ENCODE results near the gene PRIMPOL.
"Not testable (repeated sequence)": the region's sequence is repeated elsewhere in the genome, so short reads cannot be mapped to it uniquely, and the experiment has no call there.

PRIMPOL gene

GRCh38 chr4:184719407-184719806, 69.9 kb downstream of the PRIMPOL start:
- no peak for DNase-seq

DNA sequence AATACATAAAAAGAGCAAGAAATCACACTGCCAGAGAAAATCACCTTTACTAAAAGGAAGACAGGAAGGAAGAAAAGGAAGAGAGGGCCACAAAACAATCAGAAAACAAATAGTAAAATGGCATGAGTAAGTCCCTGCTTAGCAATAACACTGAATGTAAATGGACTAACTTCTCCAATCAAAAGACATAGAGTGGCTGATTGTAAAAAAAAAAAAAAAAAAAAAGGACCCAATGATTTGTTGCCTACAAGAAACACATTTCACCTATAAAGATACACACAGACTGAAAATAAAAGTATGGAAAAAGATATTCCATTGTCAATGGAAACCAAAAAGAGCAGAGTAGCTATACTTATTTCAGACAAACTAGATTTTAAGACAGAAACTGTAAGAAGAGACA, 71.7 kb downstream of the PRIMPOL start:
- DNase-seq: no peak

DNA sequence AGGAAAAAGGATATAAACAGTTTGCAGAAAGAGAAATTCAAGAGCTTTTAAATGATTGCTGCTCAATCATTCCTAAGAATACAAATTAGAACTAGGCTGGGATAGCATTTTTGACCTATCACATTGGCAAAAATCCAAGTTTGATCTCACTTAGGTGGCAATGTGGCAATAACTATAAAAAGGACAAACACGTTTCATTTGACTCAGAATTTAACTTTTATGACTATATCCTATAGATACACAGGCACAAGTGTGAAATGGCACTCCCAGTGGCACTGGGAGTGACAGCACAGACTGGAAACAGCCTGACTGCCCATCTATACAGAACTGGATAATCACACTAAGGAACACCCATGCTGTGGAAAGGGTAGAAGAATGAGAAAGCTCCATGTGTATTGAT, 73.3 kb downstream of the PRIMPOL start:
- DNase-seq: no peak

DNA sequence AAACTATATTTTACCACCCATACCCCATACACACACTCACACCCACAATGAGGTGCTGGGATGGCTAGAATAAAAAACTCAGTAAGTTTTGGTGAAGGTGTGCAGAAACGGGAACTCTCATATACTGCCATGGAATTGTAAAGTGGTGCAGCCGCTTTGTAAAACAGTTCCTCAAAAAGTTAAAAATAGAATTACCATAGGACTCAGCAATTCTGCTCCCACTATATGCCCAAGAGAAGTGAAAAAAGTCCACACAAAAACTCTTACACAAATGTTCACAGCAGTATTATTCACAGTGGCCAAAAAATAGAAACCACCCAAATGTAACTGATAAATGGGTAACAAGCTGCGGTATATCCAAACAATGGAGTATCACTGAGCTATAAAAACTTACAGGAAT, 77.9 kb downstream of the PRIMPOL start:
- no peak for DNase-seq

DNA sequence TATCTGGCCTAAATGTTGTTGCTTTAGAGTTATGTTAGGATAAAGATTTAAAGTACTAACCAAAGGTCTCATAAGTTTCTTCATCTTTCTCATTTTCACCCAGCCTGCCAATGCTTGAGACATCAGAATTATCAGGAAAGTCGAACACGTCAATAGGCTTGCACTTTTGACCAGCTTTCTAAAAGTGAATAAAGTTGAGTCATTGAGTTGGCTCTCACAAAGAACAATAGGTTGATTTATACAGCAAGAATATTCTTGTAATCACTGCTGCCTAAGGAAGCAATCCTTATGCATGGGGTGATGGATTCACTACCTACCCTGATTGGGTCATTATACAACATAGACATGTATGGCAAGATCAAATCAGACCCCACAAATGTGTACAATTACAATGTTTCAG, 79.3 kb downstream of the PRIMPOL start:
- DNase-seq: no peak

- no peak for DNase-seq
These were observed 80.4 kb downstream of the PRIMPOL start for GRCh38 chr4:184729946-184730345.

DNA sequence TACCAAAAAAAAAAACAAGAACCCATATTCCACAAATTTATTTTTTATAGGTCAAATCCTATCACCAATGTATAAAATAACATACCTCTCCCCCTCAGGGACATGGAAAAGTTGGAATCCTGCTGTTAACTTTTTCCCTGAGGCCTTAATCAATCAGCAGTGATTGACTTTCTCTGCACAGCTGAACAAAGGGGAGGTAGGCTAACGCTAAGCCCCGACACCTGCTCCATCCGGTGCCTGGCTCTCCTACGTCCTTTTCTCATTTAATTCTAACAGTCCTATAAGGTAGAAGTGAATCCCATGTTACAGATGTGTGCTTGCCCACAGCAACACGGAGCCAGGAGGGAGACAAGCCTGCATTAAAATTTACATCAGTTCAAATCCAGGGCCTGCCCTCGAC, 81.5 kb downstream of the PRIMPOL start:
- no peak for DNase-seq

GRCh38 chr4:184732126-184732525, 82.6 kb downstream of the PRIMPOL start:
- DNase-seq: no peak

DNA sequence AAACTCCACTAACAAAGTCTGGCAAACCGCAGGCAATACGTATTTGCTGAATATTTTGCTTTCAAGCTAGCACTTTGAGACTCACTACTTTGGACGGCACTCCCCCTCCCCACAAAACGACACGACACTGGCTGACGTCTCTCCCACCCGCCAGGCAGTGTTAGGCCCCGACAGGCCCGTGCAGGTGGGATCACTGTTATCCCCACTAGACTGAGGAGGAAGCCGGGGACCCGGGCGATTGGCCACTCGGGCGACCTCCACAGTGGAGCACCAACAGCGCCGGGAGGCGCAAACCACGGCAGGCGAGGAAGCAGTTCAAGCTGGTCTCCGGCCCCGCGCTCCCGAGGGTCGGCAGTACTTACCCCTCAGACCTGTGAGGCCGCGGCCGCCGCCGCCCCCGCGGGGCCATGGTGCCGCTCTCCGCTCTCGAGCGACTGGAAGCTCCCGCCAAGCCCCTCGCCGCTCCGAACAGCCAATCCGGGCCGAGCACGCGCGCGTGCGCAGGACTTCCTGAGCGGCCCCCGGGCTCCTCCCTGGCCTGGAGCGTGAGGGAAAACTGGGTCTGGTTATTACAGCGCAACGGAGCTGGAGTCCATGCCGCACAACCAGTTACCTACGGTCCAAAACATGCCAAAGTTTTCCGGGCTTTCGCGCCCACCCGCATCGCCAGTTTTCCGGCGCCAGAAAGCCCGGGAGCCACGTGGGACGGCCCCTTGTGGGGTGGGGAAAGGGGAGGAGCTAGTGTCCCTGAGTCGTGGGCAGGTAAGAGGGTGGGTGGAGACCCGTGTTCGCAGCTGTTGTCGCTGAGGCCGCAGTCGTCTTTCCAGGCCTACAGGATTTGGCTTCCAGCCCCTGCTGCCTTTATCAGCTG, 84.4 kb downstream of the PRIMPOL start, which contains the start of gene CENPU:
TSS of gene CENPU (minus strand) at position 443 of the 871 bp plus-strand sequence. CDS start at position 409, 34 bp downstream.
- DNase-seq: peak; percentile 96

- no peak for DNase-seq
These were observed 85.2 kb downstream of the PRIMPOL start for GRCh38 chr4:184734758-184735157.

DNA sequence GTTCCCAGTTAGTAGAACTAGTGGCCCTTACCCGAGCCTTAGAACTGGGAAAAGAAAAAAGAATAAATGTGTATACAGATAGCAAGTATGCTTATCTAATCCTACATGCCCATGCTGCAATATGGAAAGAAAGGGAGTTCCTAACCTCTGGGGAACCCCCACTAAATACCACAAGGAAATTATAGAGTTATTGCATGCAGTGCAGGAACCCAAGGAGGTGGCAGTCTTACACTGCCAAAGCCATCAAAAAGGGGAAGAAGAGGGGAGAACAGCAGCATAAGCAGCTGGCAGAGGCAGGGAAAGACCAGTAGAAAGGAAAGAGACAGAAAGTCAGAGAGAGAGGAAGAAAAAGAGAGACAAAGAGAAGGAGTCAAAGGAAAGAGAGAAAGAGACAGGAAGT, 90.0 kb downstream of the PRIMPOL start:
- DNase-seq: not testable (repeated sequence)

- DNase-seq: no peak
These were observed 91.4 kb downstream of the PRIMPOL start for GRCh38 chr4:184740980-184741391.

GRCh38 chr4:184741651-184742050, 92.1 kb downstream of the PRIMPOL start:
- not testable (repeated sequence) for DNase-seq

GRCh38 chr4:184743650-184744049, 94.1 kb downstream of the PRIMPOL start:
- no peak for DNase-seq

- DNase-seq: no peak
These were observed 94.7 kb downstream of the PRIMPOL start for GRCh38 chr4:184744236-184744635.

Measured in hippocampal formation (tissue), 2 donors.